ENCODE results near the gene AKT2.

Gene AKT2

DNA sequence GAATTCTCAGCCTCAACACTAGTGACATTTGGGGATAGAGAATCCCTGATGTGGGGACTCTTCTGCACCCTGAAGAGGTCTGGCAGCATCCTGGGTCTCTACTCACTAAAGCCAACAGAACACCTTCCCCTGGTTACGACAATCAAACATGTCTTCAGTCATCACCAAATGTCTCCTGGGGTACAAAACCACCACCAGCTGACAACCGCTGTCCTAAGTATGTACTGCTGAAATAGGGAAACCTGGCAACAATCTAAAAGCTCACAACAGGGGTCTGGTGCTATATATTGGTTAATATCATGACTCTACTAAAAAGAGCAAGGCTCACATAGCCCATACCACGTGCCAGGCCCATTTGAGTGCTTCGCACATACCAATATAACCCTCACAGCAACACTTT, 13.4 kb downstream of the AKT2 start:
- no peak for DNase-seq

DNA sequence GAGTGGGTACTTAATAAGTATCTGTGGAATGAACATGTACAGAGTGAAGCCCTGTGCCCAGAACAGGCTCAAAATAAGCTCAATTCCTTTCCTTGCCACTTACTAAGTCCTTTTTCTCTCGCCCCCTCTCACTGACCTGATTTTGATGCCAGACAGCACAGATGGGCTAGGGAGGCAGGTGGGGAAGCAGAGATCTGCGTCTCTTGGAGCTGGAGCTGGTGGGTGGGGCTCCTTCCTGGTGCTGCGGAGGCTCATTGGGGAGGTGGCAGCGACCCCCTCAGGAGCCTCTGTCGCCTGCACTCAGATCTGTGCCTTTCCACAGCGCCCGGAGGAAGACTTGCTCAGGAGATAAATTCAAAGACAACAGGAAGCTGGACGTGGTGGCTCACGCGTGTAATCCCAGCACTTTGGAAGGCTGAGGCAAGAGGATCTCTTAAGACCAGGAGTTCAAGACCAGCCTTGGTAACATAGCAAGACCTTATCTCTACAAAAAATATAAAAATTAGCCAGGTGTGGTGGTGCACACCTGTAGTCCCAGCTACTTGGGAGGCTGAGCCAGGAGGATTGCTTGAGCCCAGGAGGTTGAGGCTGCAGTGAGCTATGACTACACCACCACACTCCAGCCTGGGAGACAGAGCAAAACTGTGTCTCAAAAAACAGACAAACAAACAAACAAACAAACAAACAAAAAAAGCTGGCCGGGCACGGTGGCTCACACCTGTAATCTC, 14.6 kb downstream of the AKT2 start:
- DNase-seq: no peak

DNA sequence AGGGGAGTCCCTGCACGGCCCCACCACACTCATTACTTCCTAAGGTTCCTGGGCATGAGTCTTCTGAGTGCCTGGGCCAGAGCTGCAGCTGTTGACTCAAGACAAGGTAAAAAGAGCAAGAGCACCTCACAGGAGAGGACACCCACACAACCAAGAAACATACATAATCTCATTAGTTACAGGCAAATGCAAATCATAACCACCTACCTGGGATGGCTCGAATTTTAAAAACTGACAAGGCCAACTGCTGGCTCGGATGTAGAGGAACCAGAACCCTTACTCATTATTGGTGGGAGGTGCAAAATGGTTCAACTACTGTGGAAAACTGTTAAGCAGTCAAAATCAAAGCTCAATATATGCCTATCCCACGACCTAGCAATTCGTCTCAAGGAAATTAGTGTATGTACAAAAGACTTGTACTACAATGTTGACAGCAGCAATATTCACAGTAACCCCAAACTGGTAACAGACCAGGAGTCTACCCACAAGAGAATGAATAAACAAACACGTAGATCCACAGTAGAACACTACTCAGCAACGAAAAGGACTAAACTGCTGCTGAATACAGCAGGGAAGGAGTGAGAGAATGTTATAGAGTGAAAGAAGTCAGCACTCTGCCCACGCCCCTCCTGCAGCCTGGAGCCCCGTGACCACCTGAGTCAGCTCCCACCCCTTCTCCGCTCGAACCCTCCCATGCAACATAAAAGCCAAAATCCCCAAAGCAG, 15.8 kb downstream of the AKT2 start:
- no peak for DNase-seq

- no peak for DNase-seq
These were observed 17.5 kb downstream of the AKT2 start for GRCh38 chr19:40267601-40267997.

GRCh38 chr19:40266912-40267600, 18.1 kb downstream of the AKT2 start:
- DNase-seq: no peak

DNA sequence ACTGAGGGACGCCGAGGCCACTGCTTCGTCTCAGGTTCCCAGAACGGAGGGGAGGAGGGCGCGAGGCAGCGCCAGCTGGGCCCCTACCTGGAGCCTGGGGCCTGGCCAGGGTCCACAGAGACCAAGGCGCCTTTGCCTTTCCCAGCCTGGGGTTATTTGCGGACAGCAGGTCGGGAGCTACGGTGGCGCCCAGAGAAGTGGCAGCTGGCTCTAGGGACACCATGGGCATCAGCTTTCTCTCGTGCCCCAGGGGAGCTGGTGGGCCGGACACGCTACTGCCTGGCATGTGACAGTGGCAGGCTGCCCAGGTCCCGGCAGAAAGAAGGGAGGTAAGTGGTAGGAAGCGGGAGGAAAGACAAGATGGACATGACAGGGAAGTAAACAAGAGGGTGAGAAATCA, 19.0 kb downstream of the AKT2 start:
- DNase-seq: no peak

DNA sequence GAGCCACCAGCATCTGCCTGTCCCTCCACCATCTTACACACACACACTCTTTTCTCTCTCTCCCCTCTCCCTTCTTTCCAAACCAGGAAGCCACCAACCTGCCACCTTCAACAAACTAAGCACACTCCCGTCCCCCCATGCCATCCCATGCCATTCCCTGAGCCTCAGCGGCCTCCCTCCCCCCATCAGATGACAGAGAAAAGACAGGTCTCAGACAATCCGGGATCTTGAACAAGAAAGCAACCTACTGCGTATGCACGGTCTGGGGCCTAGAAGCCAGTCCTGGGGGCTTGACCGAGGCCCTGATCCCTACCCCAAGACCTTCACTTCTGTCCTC, 19.4 kb downstream of the AKT2 start:
- no peak for DNase-seq

GRCh38 chr19:40265055-40265762, 19.9 kb downstream of the AKT2 start:
- DNase-seq: no peak

DNA sequence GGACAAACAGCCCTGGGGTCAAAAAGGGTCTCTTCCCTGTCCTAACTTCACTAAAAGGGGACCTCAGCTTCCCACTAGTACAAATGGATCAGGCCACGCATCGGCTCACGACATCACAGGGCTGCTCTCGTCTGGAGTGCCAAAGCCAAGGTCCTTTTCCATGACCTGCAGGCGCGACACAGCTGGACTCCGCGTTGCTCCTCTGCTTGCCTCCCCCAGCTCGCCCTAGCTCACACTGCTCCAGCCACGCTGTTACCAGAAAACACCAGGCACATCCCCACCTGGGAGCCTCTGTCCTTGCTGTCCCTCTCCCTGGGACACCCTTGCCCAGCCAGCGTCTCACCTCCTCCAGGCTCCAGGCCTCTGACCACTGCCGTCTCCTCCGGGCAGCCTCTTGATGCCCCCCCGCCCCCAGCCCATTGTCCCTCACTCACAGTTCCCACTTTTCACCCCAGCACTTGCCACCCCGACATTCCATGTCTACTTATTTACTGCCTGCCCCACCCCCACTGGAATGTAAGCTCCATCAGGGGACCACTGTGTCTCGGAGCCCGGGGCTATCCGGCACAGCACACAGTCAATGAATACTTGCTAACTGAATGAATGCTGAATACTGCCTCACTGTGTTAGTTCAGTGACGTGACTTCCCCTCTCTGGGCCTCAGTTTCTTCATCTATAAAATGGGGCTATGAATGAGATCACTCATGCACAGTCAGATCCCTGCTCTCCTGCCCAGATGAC, 20.7 kb downstream of the AKT2 start:
- no peak for DNase-seq

- no peak for DNase-seq
These were observed 21.5 kb downstream of the AKT2 start for GRCh38 chr19:40263440-40264313.

DNA sequence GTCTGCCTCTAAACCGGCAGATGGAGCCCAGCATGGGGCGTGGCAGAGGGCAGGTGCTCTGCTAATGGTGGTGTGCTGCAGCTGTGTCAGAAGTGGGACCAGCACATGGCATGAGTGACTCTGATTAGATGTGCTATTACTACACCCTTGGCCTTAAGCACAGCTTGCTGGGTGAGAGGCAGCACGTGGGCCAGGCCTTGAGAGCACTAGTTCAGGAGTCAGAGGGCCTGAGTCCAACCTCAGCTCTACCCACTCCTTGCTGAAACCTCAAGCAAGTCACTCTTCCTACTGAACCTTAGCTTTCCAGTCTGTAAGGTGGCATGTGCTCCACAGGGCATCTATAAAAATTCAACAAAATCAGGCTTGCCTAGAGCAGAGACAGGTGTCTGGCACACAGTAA, 22.7 kb downstream of the AKT2 start:
- DNase-seq: no peak

DNA sequence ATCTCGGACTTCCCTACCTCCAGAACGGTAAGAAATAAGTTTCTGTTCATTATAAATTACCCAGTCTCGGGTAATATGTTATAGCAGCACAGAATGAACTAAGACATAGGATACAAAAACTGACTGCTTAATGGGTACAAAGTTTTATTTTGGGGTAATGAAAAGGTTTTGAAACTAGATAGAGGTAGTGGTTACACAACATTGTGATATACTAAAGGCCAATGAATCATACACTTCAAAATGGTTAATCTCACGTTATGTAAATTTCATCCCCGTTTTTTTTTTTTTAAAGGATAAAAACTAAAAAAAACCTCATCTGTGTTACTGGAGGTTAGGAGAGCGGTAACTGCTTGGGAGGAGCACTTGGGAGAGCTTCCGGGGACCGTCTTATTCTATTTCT, 23.5 kb downstream of the AKT2 start:
- DNase-seq: no peak

GRCh38 chr19:40257096-40257517, 28.0 kb downstream of the AKT2 start:
- no peak for DNase-seq

GRCh38 chr19:40256512-40256911, 28.6 kb downstream of the AKT2 start:
- no peak for DNase-seq

DNA sequence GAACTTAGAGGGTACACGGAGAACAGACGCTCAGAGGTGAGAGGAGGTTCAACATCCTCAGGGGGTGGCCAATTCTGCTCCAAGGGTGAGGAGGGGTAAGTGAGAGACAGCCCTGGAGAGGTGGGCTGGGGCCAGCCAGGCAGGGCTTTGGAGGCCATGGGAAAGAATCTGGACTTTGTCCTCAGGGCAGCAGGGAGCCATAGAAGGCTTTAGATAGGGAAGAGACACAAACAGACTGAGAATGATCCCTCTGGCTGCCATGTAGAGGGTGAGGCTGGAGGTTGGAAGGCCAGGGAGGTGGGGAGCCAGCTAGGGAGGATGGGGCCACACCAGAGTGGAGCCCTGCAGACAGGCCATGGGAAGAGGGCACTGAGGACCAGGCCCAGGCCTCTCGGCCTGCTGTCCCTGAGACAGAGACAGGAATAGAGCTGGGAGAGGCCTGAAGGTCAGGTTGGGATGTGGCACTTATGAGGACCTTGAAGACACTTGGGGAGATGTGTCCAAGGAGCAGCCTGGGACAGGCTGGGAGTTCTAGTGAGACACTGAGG, 29.5 kb downstream of the AKT2 start:
- DNase-seq: no peak

- no peak for DNase-seq
These were observed 30.3 kb downstream of the AKT2 start for GRCh38 chr19:40254714-40255418.

- DNase-seq: no peak
These were observed 31.5 kb downstream of the AKT2 start for GRCh38 chr19:40253611-40254092.

DNA sequence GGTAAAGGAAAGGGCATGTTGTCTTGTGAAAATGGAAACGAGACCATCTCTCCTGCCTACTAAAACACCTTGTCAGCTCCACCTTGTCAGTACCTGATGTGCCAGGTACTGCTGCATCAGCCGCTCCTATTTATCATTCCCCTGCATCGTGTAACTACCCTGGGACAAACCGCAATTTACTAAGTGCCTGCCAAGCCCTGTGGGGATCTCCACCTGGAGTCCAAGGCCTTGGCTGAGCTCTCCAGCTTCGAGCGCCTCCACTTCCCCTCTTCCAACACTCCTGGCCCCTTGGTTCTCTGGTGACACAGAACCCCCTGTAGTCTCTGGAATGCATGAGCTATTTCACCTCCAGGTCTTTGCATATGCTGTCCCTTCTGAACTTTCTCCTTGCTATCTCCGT, 32.8 kb downstream of the AKT2 start:
- DNase-seq: no peak

DNA sequence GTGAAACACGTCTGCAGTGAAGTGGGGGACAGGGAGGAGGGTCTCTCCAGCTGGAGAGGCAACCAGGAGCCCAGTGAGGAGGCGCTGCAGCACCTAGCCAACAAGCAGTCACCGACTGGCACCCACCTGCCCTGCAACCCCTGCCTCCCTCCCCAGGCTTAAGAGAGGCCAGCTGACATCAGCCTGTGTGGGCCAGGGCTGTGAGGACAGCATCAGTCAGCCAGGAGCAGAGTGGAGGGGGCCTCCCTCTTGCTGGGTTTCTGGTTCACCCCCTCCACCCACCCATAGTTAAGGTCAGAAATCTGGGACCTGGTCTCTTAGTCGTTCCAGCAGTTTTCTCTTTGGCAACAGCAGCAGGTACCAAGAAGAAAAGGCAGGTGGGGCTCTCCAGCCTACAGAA, 33.2 kb downstream of the AKT2 start:
- no peak for DNase-seq

GRCh38 chr19:40251244-40251643, 33.9 kb downstream of the AKT2 start:
- no peak for DNase-seq

- DNase-seq: no peak
These were observed 35.4 kb downstream of the AKT2 start for GRCh38 chr19:40249781-40250180.

All from hematopoietic multipotent progenitor cell treated with erythropoietin and hydrocortisone succinate and interleukin-3 and kit ligand, for 8 days (in vitro differentiated cells).